Transverse colon (tissue), 4 donors: ENCODE results near the gene MPLKIP. TPM values are rescaled to one million over a fixed set of nuclear protein-coding genes. Genes with fewer than 3 reads are reported as not detected.
"Not testable (repeated sequence)": the region's sequence is repeated elsewhere in the genome, so short reads cannot be mapped to it uniquely, and the experiment has no call there.

ENCODE experiments used
- DNase-seq: peaks from one replicate; pipeline ENCODE4 v3.0.0-alpha.2; 2019
- H3K27ac ChIP-seq, 4 donors: fragments of 200-600 bp; sonication (generic); 2 replicates each; pipeline ENCODE4 v1.5.1; 2016 to 2018; ENCODE audit warnings: inconsistent platforms in 4 of 4
- H3K27me3 ChIP-seq: fragments of 200-600 bp; sonication (generic); 2 replicates; pipeline ENCODE4 v1.5.1; 2017; ENCODE audit warnings: inconsistent platforms
- H3K36me3 ChIP-seq, 4 donors: fragments of 200-600 bp; sonication (generic); 2 replicates each; pipeline ENCODE4 v1.5.1; 2017 to 2019; ENCODE audit warnings: inconsistent platforms in 4 of 4
- H3K4me1 ChIP-seq, 4 donors: fragments of 200-600 bp; sonication (generic); 2 replicates each; pipeline ENCODE4 v1.5.1; 2017 to 2020; ENCODE audit warnings: inconsistent platforms in 4 of 4
- H3K4me3 ChIP-seq, 4 donors: fragments of 200-600 bp; sonication (generic); 1 replicate in 1 of 4; 2 replicates in 3 of 4; pipeline versions ENCODE4 v1.5.1 to v1.6.1; 2017 to 2019; ENCODE audit warnings: inconsistent platforms in 4 of 4
- H3K9me3 ChIP-seq, 2 donors: fragments of 200-600 bp; sonication (generic); 2 replicates each; pipeline ENCODE4 v1.5.1; 2017 to 2019; ENCODE audit warnings: inconsistent platforms in 2 of 2
- CTCF ChIP-seq, 5 experiments: fragments of 200-600 bp in 3 of 5; fragments of 450-650 bp in 2 of 5; sonication (generic) in 3 of 5; IDR thresholded peaks; 1 replicate in 2 of 5; 2 replicates in 3 of 5; pipeline ENCODE4 v1.5.1; 2016 to 2017; ENCODE audit warnings: antibody characterized with exemption in 5 of 5, inconsistent platforms in 3 of 5, mild to moderate bottlenecking in 2 of 5, moderate library complexity in 1 of 5
- EP300 ChIP-seq: sonication (generic); formaldehyde crosslinking; IDR thresholded peaks from one replicate; pipeline ENCODE4 v1.6.1; 2017; ENCODE audit warnings: antibody characterized with exemption, low read depth
- POLR2A ChIP-seq: fragments of 450-650 bp; IDR thresholded peaks from one replicate; pipeline ENCODE4 v1.6.1; 2016; ENCODE audit warnings: antibody characterized with exemption, mild to moderate bottlenecking, moderate library complexity
- POLR2AphosphoS5 ChIP-seq, 3 donors: sonication (generic); formaldehyde crosslinking; IDR thresholded peaks; one replicate each; pipeline ENCODE4 v1.6.1; 2016; ENCODE audit warnings: antibody characterized with exemption in 3 of 3
- WGBS, 2 donors: methylation state at CpG; one replicate each; pipeline ENCODE4 v1.1.5; 2018; ENCODE audit warnings: low coverage in 1 of 2; 5-methylcytosine and 5-hydroxymethylcytosine counted together
- in situ Hi-C, 4 donors: fragments of 200-750 bp; cut with MboI; loops; one replicate each; pipeline versions ENCODE4 v1.15.0 to v1.15.1; 2017; ENCODE audit warnings: low sequenced_read_pairs in 3 of 4, low pct_ligation_motif_present in 1 of 4, low pct_unique_long_range_greater_than_20kb in 1 of 4
- intact Hi-C: fragments of 100-400 bp; cut with DNase I; formaldehyde crosslinking; loops from one replicate; pipeline ENCODE4 v1.15.1; 2023; ENCODE audit warnings: low total_unique reads
- total RNA-seq, 4 donors: library from RNA; depleted of rRNA; stranded (reverse); fragments of >200 nt; gene quantifications; one replicate each; pipeline ENCODE4 v1.1.0, GENCODE V29; 2016

The MPLKIP gene
- total RNA-seq, 4 donors from 2014 or later: 3.7 to 47.0 (median 25.9) TPM

- no peak overlapping the region for H3K4me3 ChIP-seq
- no peaks in the 10 kb centered on the region for H3K27me3 ChIP-seq
- 75% methylated on average over 1 of the region's 1 CpG; no CpG with 5 or more reads in 1 of the 2 donors for WGBS, 2 donors
- no peak for TF ChIP-seq POLR2A
- H3K4me1 ChIP-seq: peaks cover 0 to 13% (median 7%) of the 10 kb centered on the region in 4 donors
- peak overlapping the region in 2 of 4 donors; percentile 12 to 51 for H3K27ac ChIP-seq
- no peaks in the 10 kb centered on the region for H3K36me3 ChIP-seq
- H3K9me3 ChIP-seq: no peaks in the 10 kb centered on the region
- DNase-seq: no peak
- in situ Hi-C loops (no loop called here), intact Hi-C loops (no loop called here)
These were observed 17.1 kb upstream of the MPLKIP start for GRCh38 chr7:40151504-40151903.

GRCh38 chr7:40148671-40149070 lies 14.2 kb upstream of the MPLKIP start:
- WGBS, 2 donors: 96 to 100% methylated on average over 1 to 2 of the region's 2 CpGs
- DNase-seq: no peak
- Histone ChIP-seq H3K9me3 (no peaks in the 10 kb centered on the region), H3K4me3 (no peak overlapping the region), H3K27me3 (no peaks in the 10 kb centered on the region), H3K36me3 (no peaks in the 10 kb centered on the region), H3K27ac (no peak overlapping the region), H3K4me1 (peaks cover 0 to 23% (median 1%) of the 10 kb centered on the region in 4 donors)
- intact Hi-C loops (no loop called here), in situ Hi-C loops (no loop called here)
- TF ChIP-seq POLR2A (no peak), EP300 (no peak), POLR2AphosphoS5 (IDR thresholded peaks at IDR 0.05) (no peak), CTCF (IDR thresholded peaks at IDR 0.05) (no peak)

GRCh38 chr7:40148247-40148580 lies 13.8 kb upstream of the MPLKIP start:
- H3K4me3 ChIP-seq, H3K9me3 ChIP-seq, H3K27ac ChIP-seq, in situ Hi-C loops, H3K27me3 ChIP-seq, intact Hi-C loops, DNase-seq, H3K36me3 ChIP-seq: not testable (repeated sequence)
- 89% methylated on average over 7 of the region's 7 CpGs; no CpG with 5 or more reads in 1 of the 2 donors for WGBS, 2 donors
- H3K4me1 ChIP-seq: peaks cover 0 to 23% (median 1%) of the 10 kb centered on the region in 4 donors

- in situ Hi-C loops: no loop called here
- TF ChIP-seq POLR2A (no peak), CTCF (IDR thresholded peaks at IDR 0.05) (no peak), EP300 (no peak), POLR2AphosphoS5 (IDR thresholded peaks at IDR 0.05) (no peak)
- 89 to 90% methylated on average over 11 to 19 of the region's 19 CpGs for WGBS, 2 donors
These were observed 13.2 kb upstream of the MPLKIP start for GRCh38 chr7:40147371-40148246.

GRCh38 chr7:40145596-40146130 lies 11.2 kb upstream of the MPLKIP start:
- 44 to 52% methylated on average over 3 of the region's 3 CpGs for WGBS, 2 donors
- H3K9me3 ChIP-seq, DNase-seq, H3K4me3 ChIP-seq, H3K27me3 ChIP-seq, intact Hi-C loops, in situ Hi-C loops, H3K36me3 ChIP-seq: not testable (repeated sequence)
- peaks cover 0 to 10% (median 0%) of the 10 kb centered on the region in 4 donors for H3K4me1 ChIP-seq
- H3K27ac ChIP-seq: peak overlapping the region; percentile 10 to 57 (median 22)

More at GRCh38 chr7:40147371-40148246, 13.2 kb upstream of the MPLKIP start:
- Histone ChIP-seq H3K27me3 (no peaks in the 10 kb centered on the region), H3K4me3 (no peak overlapping the region), H3K4me1 (peaks cover 0 to 23% (median 1%) of the 10 kb centered on the region in 4 donors), H3K27ac (no peak overlapping the region), H3K36me3 (no peaks in the 10 kb centered on the region), H3K9me3 (no peaks in the 10 kb centered on the region)
- intact Hi-C loops: no loop called here
- no peak for DNase-seq

- DNase-seq, intact Hi-C loops, H3K4me3 ChIP-seq, H3K27me3 ChIP-seq, H3K9me3 ChIP-seq, in situ Hi-C loops, H3K36me3 ChIP-seq: not testable (repeated sequence)
- Histone ChIP-seq H3K27ac (peak overlapping the region in 3 of 4 donors; percentile 29 to 44 (median 30)), H3K4me1 (peaks cover 0 to 10% (median 0%) of the 10 kb centered on the region in 4 donors)
- 65 to 79% methylated on average over 5 of the region's 5 CpGs for WGBS, 2 donors
These were observed 7.5 kb upstream of the MPLKIP start for GRCh38 chr7:40141916-40142315.

GRCh38 chr7:40139891-40140290 lies 5.5 kb upstream of the MPLKIP start:
- DNase-seq, H3K9me3 ChIP-seq, H3K36me3 ChIP-seq, intact Hi-C loops, in situ Hi-C loops, H3K27me3 ChIP-seq, H3K27ac ChIP-seq, H3K4me3 ChIP-seq: not testable (repeated sequence)
- 93 to 95% methylated on average over 13 of the region's 13 CpGs for WGBS, 2 donors
- peaks cover 0 to 11% (median 7%) of the 10 kb centered on the region in 4 donors for H3K4me1 ChIP-seq
